ENCODE data around the gene MAP3K15.

The MAP3K15 gene

GRCh38 chrX:19514791-19515614, at the start of gene MAP3K15:
TSS of gene MAP3K15 (minus strand) at chrX:19515508. CDS start at chrX:19515261, 247 bp downstream.
- no peak for DNase-seq

GRCh38 chrX:19564606-19565005, 49.3 kb upstream of the MAP3K15 start:
- DNase-seq: no peak

GRCh38 chrX:19563746-19564145, 48.4 kb upstream of the MAP3K15 start:
- DNase-seq: no peak

GRCh38 chrX:19563327-19563726, 48.0 kb upstream of the MAP3K15 start:
- DNase-seq: no peak

GRCh38 chrX:19560611-19561010, 45.3 kb upstream of the MAP3K15 start:
- no peak for DNase-seq

- DNase-seq: no peak
Observed at GRCh38 chrX:19557822-19558221, 42.5 kb upstream of the MAP3K15 start.

GRCh38 chrX:19556202-19556601, 40.9 kb upstream of the MAP3K15 start:
- no peak for DNase-seq

- DNase-seq: no peak
Observed at GRCh38 chrX:19555683-19556082, 40.4 kb upstream of the MAP3K15 start.

- no peak for DNase-seq
Observed at GRCh38 chrX:19555236-19555635, 39.9 kb upstream of the MAP3K15 start.

- no peak for DNase-seq
Observed at GRCh38 chrX:19554786-19555185, 39.5 kb upstream of the MAP3K15 start.

- no peak for DNase-seq
Observed at GRCh38 chrX:19552793-19553192, 37.5 kb upstream of the MAP3K15 start.

- no peak for DNase-seq
Observed at GRCh38 chrX:19549838-19550237, 34.5 kb upstream of the MAP3K15 start.

GRCh38 chrX:19548934-19549333, 33.6 kb upstream of the MAP3K15 start:
- DNase-seq: no peak

- no peak for DNase-seq
Observed at GRCh38 chrX:19548279-19548678, 33.0 kb upstream of the MAP3K15 start.

- no peak for DNase-seq
Observed at GRCh38 chrX:19545651-19546050, 30.3 kb upstream of the MAP3K15 start.

GRCh38 chrX:19544693-19545305, 29.5 kb upstream of the MAP3K15 start:
- DNase-seq: peak; percentile 2

- no peak for DNase-seq
Observed at GRCh38 chrX:19543951-19544381, 28.7 kb upstream of the MAP3K15 start.

- DNase-seq: no peak
Observed at GRCh38 chrX:19543020-19543715, 27.9 kb upstream of the MAP3K15 start.

GRCh38 chrX:19541931-19542330, 26.6 kb upstream of the MAP3K15 start:
- no peak for DNase-seq

- no peak for DNase-seq
Observed at GRCh38 chrX:19541196-19541595, 25.9 kb upstream of the MAP3K15 start.

GRCh38 chrX:19540076-19540475, 24.8 kb upstream of the MAP3K15 start:
- DNase-seq: no peak

- no peak for DNase-seq
Observed at GRCh38 chrX:19539665-19540064, 24.4 kb upstream of the MAP3K15 start.

- no peak for DNase-seq
Observed at GRCh38 chrX:19535476-19535875, 20.2 kb upstream of the MAP3K15 start.

- DNase-seq: no peak
Observed at GRCh38 chrX:19532709-19533108, 17.4 kb upstream of the MAP3K15 start.

Data from NCI-H2029 (cell line).